ENCODE data around the gene GRIN2A.

GRIN2A gene

GRCh38 chr16:10128397-10129258 lies 53.6 kb downstream of the GRIN2A start:
- no peak for DNase-seq

- DNase-seq = no peak
Measured at GRCh38 chr16:10126686-10127085, 55.5 kb downstream of the GRIN2A start.

- DNase-seq = no peak
Measured at GRCh38 chr16:10123141-10123540, 59.1 kb downstream of the GRIN2A start.

DNA sequence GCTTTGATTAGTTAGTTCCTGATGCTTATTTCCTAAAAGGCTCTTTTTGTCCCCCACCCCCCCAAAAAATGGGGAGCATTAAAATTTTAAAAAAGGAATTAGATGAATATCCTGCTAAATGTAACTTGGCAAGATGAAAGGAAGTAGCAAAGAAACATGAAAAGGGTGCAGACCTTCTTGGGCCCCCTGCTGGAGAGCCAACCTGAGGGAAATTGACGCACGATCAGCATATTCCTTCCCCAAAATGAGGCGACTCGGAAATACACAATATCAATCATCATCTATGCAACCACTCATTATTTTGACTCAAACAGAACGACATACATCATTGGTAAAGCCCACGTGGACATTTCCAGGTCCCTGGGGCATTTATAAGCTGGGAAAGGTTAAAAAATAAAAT lies 59.7 kb downstream of the GRIN2A start:
- no peak for DNase-seq

DNA sequence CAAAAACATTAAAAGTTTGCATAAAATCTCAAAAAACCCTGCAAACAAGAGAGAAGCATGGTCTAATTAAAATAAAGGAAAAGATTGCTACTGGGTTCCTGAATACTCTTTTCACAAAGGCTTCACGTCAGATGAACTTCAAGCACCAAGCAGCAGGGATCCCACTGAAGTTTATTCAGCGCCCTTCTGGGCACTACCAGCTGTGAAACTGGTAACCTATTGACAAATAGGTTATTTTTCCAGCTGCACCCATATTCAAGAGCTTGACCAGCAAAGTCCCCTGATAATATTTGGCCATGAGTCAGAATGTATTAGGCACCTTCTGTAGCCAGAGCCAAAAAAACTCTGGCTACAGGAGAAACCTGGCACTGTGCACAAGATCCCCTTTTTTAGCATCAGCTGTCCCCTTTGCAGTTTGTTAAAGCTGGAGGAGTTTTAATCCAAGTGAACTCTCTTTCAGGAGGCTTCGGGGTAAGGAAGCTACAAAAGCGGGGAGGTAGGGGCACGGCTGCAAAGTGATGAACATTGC lies 60.3 kb downstream of the GRIN2A start:
- no peak for DNase-seq

DNA sequence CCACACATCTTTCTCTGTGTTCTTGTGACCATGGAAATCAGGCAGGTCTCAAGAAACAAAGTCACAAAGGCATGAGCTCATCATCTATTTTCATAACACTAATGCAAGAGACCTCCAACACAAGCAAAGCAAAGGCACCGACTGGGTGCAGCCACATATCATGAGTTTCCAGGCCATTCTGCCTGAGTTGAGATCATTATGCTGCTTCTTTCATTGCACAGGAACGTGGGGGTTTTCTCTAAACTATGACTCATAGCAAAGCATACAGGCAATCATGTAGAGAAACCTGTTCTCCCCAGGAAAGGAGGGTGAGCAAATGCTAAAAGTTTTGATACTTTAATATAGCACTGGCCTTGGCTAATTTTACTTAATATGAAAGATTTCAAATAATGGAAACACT lies 60.7 kb downstream of the GRIN2A start:
- DNase-seq = no peak

GRCh38 chr16:10120953-10121352 lies 61.3 kb downstream of the GRIN2A start:
- no peak for DNase-seq

GRCh38 chr16:10114409-10114808 lies 67.8 kb downstream of the GRIN2A start:
- DNase-seq = no peak

DNA sequence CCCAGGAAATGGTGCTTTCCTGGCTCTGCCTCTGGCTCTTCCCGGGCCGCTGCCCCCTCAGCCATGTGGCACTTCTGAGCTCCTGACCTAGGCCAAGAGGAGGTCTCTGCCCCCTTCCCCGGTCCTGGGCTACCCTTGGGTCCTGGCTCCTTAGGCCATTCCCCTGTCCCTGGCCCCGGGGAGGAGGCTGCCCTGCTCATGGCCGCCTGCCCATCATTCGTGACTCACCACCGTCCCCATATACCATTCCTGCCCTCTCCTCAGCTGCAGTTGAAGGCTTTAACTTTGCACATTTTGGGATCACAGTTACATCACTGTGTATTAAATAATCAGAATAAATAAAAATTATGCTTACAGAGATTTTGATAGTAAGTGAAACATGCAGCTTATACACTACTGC lies 69.0 kb downstream of the GRIN2A start:
- DNase-seq = no peak

- no peak for DNase-seq
Measured at GRCh38 chr16:10112021-10112420, 70.2 kb downstream of the GRIN2A start.

GRCh38 chr16:10111156-10111761 lies 71.0 kb downstream of the GRIN2A start:
- no peak for DNase-seq

- DNase-seq = no peak
Measured at GRCh38 chr16:10110552-10110951, 71.7 kb downstream of the GRIN2A start.

DNA sequence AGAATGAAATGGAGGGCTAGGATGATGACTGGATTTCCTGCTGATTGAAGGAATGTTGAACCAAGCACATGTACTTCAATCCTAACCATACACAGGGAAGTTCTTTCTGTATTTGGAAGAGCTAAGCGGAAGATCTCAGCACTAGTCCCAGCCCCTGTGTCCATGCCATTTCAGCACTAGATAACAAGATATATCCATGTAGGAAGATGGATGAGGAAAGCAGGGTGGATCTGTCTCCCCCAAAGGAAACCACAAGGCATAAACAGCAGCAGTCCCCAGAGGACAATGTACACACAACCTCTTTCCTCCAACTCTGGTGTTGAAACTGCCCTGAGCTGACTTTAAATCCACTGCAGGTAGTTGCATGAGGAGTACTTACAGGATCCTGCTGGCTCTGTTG lies 75.1 kb downstream of the GRIN2A start:
- DNase-seq = no peak

DNA sequence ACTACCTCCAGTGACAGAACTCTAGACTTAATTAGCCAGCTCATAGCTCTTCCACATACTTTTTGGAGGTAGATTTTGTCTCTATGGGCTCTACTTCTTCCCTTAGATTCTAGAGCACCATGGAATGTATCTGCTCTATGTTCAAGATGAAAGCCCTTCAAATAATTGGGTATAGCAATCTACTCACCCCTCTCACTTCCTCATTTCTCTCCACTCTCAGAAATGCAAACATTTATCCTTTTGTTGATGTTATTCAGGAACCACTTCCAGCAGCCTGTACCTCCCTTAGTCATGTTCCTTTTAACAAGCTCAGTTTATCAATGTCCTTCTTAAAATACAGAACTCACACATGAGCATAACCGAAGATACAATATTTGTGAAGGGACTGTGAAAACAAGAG lies 78.5 kb downstream of the GRIN2A start:
- no peak for DNase-seq

DNA sequence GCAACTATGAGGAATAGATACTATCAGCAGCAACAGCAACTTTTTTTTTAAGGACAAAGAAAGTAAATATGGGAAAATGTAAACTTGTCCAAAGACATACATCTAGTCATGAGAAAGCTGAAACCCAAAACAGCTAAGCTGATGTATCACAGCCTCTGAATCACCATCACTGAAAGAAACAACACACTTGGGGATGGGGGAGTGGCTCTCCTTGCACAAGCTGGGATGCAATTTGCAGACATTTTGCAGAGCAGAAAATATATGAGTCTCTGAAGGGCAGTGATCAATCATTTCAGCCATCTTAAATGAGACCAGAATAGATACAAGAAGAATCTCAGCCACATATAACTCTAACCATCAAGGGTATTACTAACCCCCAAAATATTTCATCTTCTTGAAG lies 79.1 kb downstream of the GRIN2A start:
- no peak for DNase-seq

GRCh38 chr16:10100829-10101228 lies 81.4 kb downstream of the GRIN2A start:
- DNase-seq = no peak

- no peak for DNase-seq
Measured at GRCh38 chr16:10098991-10099390, 83.2 kb downstream of the GRIN2A start.

DNA sequence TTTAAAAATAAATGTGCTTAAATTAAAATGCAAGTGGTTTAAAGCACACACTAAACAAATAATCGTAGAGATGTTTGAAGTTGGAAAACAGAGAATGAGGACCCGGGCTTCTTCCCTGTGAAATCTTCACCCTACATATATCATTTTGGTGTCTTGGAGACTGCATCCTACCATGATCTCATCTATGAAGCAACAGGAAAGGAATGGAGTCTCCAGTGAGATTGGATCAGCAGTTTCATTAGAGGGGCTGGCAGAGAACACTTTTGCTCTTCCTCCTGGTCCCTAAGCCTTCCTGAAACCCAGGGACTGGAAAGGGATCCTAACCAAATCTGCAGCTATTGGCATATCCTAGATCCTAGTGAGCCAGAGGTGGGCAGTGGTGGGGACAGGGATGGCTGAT lies 85.0 kb downstream of the GRIN2A start:
- no peak for DNase-seq

- no peak for DNase-seq
Measured at GRCh38 chr16:10093576-10093975, 88.7 kb downstream of the GRIN2A start.

DNA sequence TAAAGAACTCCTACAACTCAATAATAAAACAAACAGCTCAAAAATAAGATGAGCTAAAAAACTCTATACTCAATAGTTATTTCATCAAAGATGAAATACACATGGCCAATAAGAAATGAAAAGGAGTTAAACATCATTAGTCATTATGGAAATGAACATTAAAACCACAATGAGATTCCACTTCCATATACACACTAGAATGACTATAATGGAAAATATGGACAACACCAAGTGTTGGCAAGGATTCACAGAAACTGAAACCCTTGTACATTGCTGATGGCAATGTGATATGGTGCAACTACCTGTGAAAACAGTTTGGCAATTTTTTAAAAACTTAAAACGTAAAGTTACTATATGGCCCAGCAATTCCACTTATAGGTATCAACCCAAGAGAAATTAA lies 91.4 kb downstream of the GRIN2A start:
- no peak for DNase-seq

- DNase-seq = no peak
Measured at GRCh38 chr16:10088380-10088793, 93.8 kb downstream of the GRIN2A start.

DNA sequence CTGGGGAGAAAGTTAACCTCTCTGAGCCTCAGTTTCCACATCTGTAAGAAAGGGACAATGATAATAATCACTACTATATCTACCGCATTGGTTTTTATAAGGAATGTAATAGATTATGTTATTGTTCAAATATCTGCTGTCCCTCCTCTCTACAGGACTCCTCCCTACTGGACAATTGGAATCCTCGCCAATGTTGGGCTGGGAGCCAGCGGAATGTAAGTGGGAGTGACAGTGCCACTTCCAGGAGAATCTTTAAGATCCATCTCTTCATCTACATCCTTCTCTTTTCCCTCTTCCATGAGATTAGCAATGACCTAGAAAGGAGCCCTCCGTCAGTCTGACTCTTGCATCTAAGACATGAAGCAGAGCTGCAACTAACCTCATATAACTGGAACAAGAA lies 95.1 kb downstream of the GRIN2A start:
- DNase-seq = no peak

GRCh38 chr16:10086620-10087019 lies 95.6 kb downstream of the GRIN2A start:
- DNase-seq = no peak

DNA sequence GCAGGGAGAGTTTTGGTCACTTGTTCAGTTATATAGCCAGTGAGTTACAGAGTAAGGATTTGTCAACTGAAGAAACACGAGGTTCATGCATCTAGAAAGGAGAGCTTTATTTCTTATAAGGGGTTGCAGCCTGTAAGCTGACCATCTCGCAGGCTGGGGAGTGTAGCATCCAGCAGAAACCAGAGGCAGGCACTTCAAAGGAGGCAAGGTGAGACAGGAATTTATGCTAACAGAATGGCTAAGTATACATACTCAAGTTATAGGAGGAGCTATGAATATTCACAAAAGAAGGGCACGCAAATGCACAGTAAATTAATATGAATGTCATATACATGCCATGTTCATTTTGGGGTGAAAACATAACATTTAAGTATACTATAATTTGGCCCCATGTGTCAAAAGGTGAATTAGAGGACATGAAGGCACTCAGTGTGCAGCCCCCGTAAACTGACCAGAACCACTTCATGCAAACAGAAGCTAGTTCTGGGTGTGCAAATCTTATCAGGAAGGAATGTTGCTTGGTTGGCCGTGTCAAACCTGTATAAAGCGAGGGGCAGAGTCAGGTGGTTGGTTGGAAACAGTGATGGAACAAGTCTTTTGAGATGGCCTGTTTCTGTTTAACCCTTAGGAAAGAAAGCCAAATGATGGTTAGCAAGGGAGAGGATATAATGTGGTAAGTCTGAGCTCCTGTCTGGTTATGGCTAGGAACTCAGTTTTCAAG lies 97.0 kb downstream of the GRIN2A start:
- no peak for DNase-seq
